Measurements from ENCODE around the gene NEIL3.
A peak's percentile ranks its signal among the peaks of the same experiment; 100 is the strongest.

Gene NEIL3

GRCh38 chr4:177339477-177340374 lies 30.1 kb downstream of the NEIL3 start:
- H3K27ac ChIP-seq: no peak overlapping the region
- TF ChIP-seq CTCF (conservative IDR thresholded peaks at IDR 0.05) (peak; percentile 61), ZFX (IDR thresholded peaks at IDR 0.05) (no peak)

GRCh38 chr4:177348348-177348747 lies 38.7 kb downstream of the NEIL3 start:
- H3K27ac ChIP-seq: no peak overlapping the region
- TF ChIP-seq ZFX (IDR thresholded peaks at IDR 0.05): no peak
- TF ChIP-seq CTCF (conservative IDR thresholded peaks at IDR 0.05): no peak

DNA sequence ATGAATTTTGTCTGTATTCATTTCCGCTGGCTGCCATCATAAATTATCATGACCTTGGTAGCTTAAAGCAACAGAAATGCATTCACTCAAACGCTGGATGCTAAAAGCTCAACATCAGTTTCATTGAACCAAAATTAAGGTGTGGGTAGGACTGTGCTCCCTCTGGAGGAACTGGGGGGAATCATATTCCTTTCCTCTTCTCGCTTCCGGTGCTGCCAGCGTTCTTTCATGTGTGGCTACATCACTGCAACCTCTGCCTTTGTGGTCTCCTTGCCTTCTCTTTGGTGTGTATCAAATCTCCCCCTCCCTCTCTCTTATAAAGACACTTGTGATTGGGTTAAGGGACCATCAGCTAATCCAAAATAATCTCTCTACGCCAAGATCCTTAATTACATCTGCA lies 39.5 kb downstream of the NEIL3 start:
- no peak overlapping the region for H3K27ac ChIP-seq
- TF ChIP-seq CTCF (conservative IDR thresholded peaks at IDR 0.05) (no peak), ZFX (IDR thresholded peaks at IDR 0.05) (no peak)

GRCh38 chr4:177351622-177352244 lies 42.1 kb downstream of the NEIL3 start:
- TF ChIP-seq CTCF (conservative IDR thresholded peaks at IDR 0.05): no peak
- TF ChIP-seq ZFX (IDR thresholded peaks at IDR 0.05): no peak

GRCh38 chr4:177356206-177356605 lies 46.5 kb downstream of the NEIL3 start:
- no peak overlapping the region for H3K27ac ChIP-seq
- TF ChIP-seq CTCF (conservative IDR thresholded peaks at IDR 0.05) (no peak), ZFX (IDR thresholded peaks at IDR 0.05) (no peak)

More at GRCh38 chr4:177351622-177352244, 42.1 kb downstream of the NEIL3 start:
- no peak overlapping the region for H3K27ac ChIP-seq

DNA sequence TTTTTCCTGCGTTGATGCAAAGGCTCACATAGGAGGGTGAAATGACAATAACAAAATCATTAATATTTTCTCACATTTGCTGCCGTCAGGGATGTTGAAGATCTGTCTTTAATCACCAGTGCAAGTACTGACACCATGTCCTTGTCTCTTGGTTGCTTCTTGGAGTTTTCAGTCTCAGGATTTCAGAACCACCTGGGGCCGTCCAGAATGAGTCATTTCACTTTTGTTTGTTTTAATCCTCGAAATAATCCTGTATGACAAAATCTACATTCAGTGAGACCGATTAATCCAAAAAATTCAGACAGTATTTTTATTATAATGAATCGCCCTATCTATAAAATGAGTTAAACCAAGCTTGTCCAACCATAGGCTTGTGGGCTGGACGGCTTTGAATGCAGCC lies 47.2 kb downstream of the NEIL3 start:
- no peak for TF ChIP-seq CTCF (conservative IDR thresholded peaks at IDR 0.05)
- H3K27ac ChIP-seq: no peak overlapping the region

GRCh38 chr4:177367336-177367735 lies 57.7 kb downstream of the NEIL3 start:
- TF ChIP-seq ZFX (IDR thresholded peaks at IDR 0.05) (no peak), CTCF (conservative IDR thresholded peaks at IDR 0.05) (peak; percentile 8; the same call in 1 of the 2 replicates)
- H3K27ac ChIP-seq: no peak overlapping the region
